Activated CD8-positive, alpha-beta memory T cell treated with anti-CD3 and anti-CD28 coated beads, Interleukin-2, amount 50 U/mL, for 24 hours (primary cell): ENCODE data around the gene TGFBI.

Experiments
- DNase-seq: peaks from one replicate; pipeline ENCODE4 v3.0.0-alpha.2; 2020; ENCODE audit errors: extremely low read depth

TGFBI gene

GRCh38 chr5:136001466-136001981 is 27.3 kb upstream of the TGFBI start:
- no peak for DNase-seq

- no peak for DNase-seq
Measured at GRCh38 chr5:136004436-136004835, 24.4 kb upstream of the TGFBI start.

- DNase-seq = no peak
Measured at GRCh38 chr5:136005476-136005875, 23.3 kb upstream of the TGFBI start.

GRCh38 chr5:136006164-136006563 is 22.6 kb upstream of the TGFBI start:
- no peak for DNase-seq

GRCh38 chr5:136006761-136007251 is 22.0 kb upstream of the TGFBI start:
- no peak for DNase-seq

- no peak for DNase-seq
Measured at GRCh38 chr5:136007271-136007670, 21.5 kb upstream of the TGFBI start.

GRCh38 chr5:136011414-136012001 is 17.3 kb upstream of the TGFBI start:
- no peak for DNase-seq

GRCh38 chr5:136012041-136012804 is 16.6 kb upstream of the TGFBI start:
- no peak for DNase-seq

- DNase-seq = no peak
Measured at GRCh38 chr5:136013559-136013958, 15.2 kb upstream of the TGFBI start.

GRCh38 chr5:136014049-136015002 is 14.5 kb upstream of the TGFBI start:
- no peak for DNase-seq

GRCh38 chr5:136015003-136015375 is 13.8 kb upstream of the TGFBI start:
- no peak for DNase-seq

GRCh38 chr5:136015966-136016650 is 12.7 kb upstream of the TGFBI start:
- DNase-seq = no peak

- DNase-seq = no peak
Measured at GRCh38 chr5:136016945-136017530, 11.8 kb upstream of the TGFBI start.

- no peak for DNase-seq
Measured at GRCh38 chr5:136018814-136019783, 9.7 kb upstream of the TGFBI start.

- no peak for DNase-seq
Measured at GRCh38 chr5:136020001-136020382, 8.8 kb upstream of the TGFBI start.

- no peak for DNase-seq
Measured at GRCh38 chr5:136020383-136021015, 8.3 kb upstream of the TGFBI start.

GRCh38 chr5:136021016-136021405 is 7.8 kb upstream of the TGFBI start:
- no peak for DNase-seq

GRCh38 chr5:136022965-136023364 is 5.8 kb upstream of the TGFBI start:
- DNase-seq = no peak

GRCh38 chr5:136023958-136024541 is 4.7 kb upstream of the TGFBI start:
- DNase-seq = no peak
